Prostate gland (tissue), 2 donors: ENCODE measurements around the gene MARS1. TPM values are rescaled to one million over a fixed set of nuclear protein-coding genes. Genes with fewer than 3 reads are reported as not detected.

Experiments
- DNase-seq: peaks from one replicate; pipeline ENCODE4 v3.0.0-alpha.2; 2019; ENCODE audit warnings: low spot score
- H3K27ac ChIP-seq, 2 donors: fragments of 200-600 bp; sonication (generic); 2 replicates each; pipeline ENCODE4 v1.5.1; 2017 to 2019
- H3K27me3 ChIP-seq: fragments of 200-600 bp; sonication (generic); replicated peaks from 2 replicates; pipeline ENCODE4 v1.5.1; 2019; ENCODE audit not compliant: insufficient read depth
- H3K36me3 ChIP-seq, 2 donors: fragments of 200-600 bp; sonication (generic); 1 replicate in 1 of 2; 2 replicates in 1 of 2; pipeline versions ENCODE4 v1.5.1 to v1.8.1; 2017 to 2019
- H3K4me1 ChIP-seq: fragments of 200-600 bp; sonication (generic); replicated peaks from 2 replicates; pipeline ENCODE4 v1.5.1; 2019
- H3K4me3 ChIP-seq, 2 donors: fragments of 200-600 bp; sonication (generic); 2 replicates each; pipeline ENCODE4 v1.5.1; 2017 to 2019
- H3K9me3 ChIP-seq: fragments of 200-600 bp; sonication (generic); 2 replicates; pipeline ENCODE4 v1.5.1; 2017
- CTCF ChIP-seq, 4 experiments: fragments of 200-600 bp in 2 of 4; fragments of 450-650 bp in 2 of 4; sonication (generic) in 2 of 4; IDR thresholded peaks; 1 replicate in 3 of 4; 2 replicates in 1 of 4; pipeline ENCODE4 v1.5.1; 2016 to 2019; ENCODE audit warnings: antibody characterized with exemption in 4 of 4, mild to moderate bottlenecking in 2 of 4, moderate library complexity in 2 of 4
- POLR2A ChIP-seq: fragments of 450-650 bp; IDR thresholded peaks from one replicate; pipeline ENCODE4 v1.6.1; 2016; ENCODE audit warnings: antibody characterized with exemption, mild to moderate bottlenecking
- POLR2AphosphoS5 ChIP-seq: sonication (generic); formaldehyde crosslinking; IDR thresholded peaks from one replicate; pipeline ENCODE4 v1.6.1; 2017; ENCODE audit warnings: antibody characterized with exemption
- WGBS: methylation state at CpG from one replicate; pipeline ENCODE4 v1.1.5; 2018; 5-methylcytosine and 5-hydroxymethylcytosine counted together
- intact Hi-C: fragments of 100-400 bp; cut with DNase I; formaldehyde crosslinking; loops from one replicate; pipeline ENCODE4 v1.14.2; 2022
- total RNA-seq, 2 donors: library from RNA; depleted of rRNA; stranded (reverse); fragments of >200 nt; gene quantifications; one replicate each; pipeline ENCODE4 v1.1.0, GENCODE V29; 2016

The MARS1 gene
- total RNA-seq, 2 donors from 2014 or later: 67.2 to 90.0 TPM

GRCh38 chr12:57552306-57552651 is 64.4 kb downstream of the MARS1 start:
- Histone ChIP-seq H3K27ac (no peak overlapping the region), H3K36me3 (no peaks in the 10 kb centered on the region), H3K4me3 (no peak overlapping the region), H3K4me1 (no peaks in the 10 kb centered on the region), H3K9me3 (no peaks in the 10 kb centered on the region), H3K27me3 (peaks cover 13% of the 10 kb centered on the region)
- intact Hi-C loops: no loop called here
- 73% methylated on average over 2 of the region's 2 CpGs for WGBS
- no peak for TF ChIP-seq POLR2AphosphoS5
- no peak for TF ChIP-seq POLR2A
- no peak for TF ChIP-seq CTCF (IDR thresholded peaks at IDR 0.05)
- DNase-seq: no peak

GRCh38 chr12:57552835-57553313 is 65.0 kb downstream of the MARS1 start:
- no peaks in the 10 kb centered on the region for H3K4me1 ChIP-seq

GRCh38 chr12:57553343-57554202 is 65.7 kb downstream of the MARS1 start:
- Histone ChIP-seq H3K4me3 (no peak overlapping the region), H3K27me3 (peaks cover 12% of the 10 kb centered on the region), H3K9me3 (no peaks in the 10 kb centered on the region), H3K4me1 (no peaks in the 10 kb centered on the region), H3K27ac (no peak overlapping the region), H3K36me3 (no peaks in the 10 kb centered on the region)
- DNase-seq: no peak
- TF ChIP-seq POLR2AphosphoS5 (no peak), POLR2A (no peak), CTCF (IDR thresholded peaks at IDR 0.05) (no peak)
- WGBS: 49% methylated on average over 7 of the region's 7 CpGs
- intact Hi-C loops: no loop called here

More at GRCh38 chr12:57552835-57553313, 65.0 kb downstream of the MARS1 start:
- TF ChIP-seq POLR2AphosphoS5: no peak
- no peak for TF ChIP-seq POLR2A
- TF ChIP-seq CTCF (IDR thresholded peaks at IDR 0.05): no peak
- Histone ChIP-seq H3K4me3 (no peak overlapping the region), H3K36me3 (no peaks in the 10 kb centered on the region), H3K27me3 (peaks cover 13% of the 10 kb centered on the region), H3K27ac (no peak overlapping the region), H3K9me3 (no peaks in the 10 kb centered on the region)
- WGBS: 55% methylated on average over 6 of the region's 6 CpGs
- intact Hi-C loops: no loop called here
- no peak for DNase-seq

GRCh38 chr12:57554453-57554852 is 66.6 kb downstream of the MARS1 start:
- peaks cover 10% of the 10 kb centered on the region for H3K27me3 ChIP-seq
- H3K4me1 ChIP-seq: no peaks in the 10 kb centered on the region
- 92% methylated on average over 2 of the region's 2 CpGs for WGBS
- no peak overlapping the region for H3K27ac ChIP-seq
- no peaks in the 10 kb centered on the region for H3K36me3 ChIP-seq
- TF ChIP-seq POLR2AphosphoS5 (no peak), POLR2A (no peak), CTCF (IDR thresholded peaks at IDR 0.05) (no peak)
- intact Hi-C loops: no loop called here
- no peaks in the 10 kb centered on the region for H3K9me3 ChIP-seq
- H3K4me3 ChIP-seq: no peak overlapping the region
- no peak for DNase-seq

- Histone ChIP-seq H3K27ac (no peak overlapping the region), H3K27me3 (peaks cover 8% of the 10 kb centered on the region), H3K36me3 (no peaks in the 10 kb centered on the region), H3K4me1 (no peaks in the 10 kb centered on the region), H3K9me3 (no peaks in the 10 kb centered on the region), H3K4me3 (no peak overlapping the region)
- 100% methylated on average over 1 of the region's 1 CpG for WGBS
- no peak for DNase-seq
- TF ChIP-seq CTCF (IDR thresholded peaks at IDR 0.05) (no peak), POLR2AphosphoS5 (no peak), POLR2A (no peak)
- intact Hi-C loops: no loop called here
Measured at GRCh38 chr12:57554897-57555296, 67.0 kb downstream of the MARS1 start.
